HG03442 (cell line): ENCODE measurements around the gene LINC00237.

Source experiments
- ATAC-seq: cut with Tn5 transposase; IDR thresholded peaks from one replicate; pipeline ENCODE4 v1.9.1; 2021; ENCODE audit warnings: mild to moderate bottlenecking, moderate library complexity; ENCODE audit not compliant: unreplicated experiment

Gene LINC00237

GRCh38 chr20:21125849-21126580 lies 19.9 kb upstream of the LINC00237 start, which contains the start of gene KIZ:
TSS of gene KIZ (plus strand) at chr20:21126082. CDS start at chr20:21126116, 34 bp downstream.
- ATAC-seq, result peak; percentile 96

GRCh38 chr20:21125072-21125848 lies 19.1 kb upstream of the LINC00237 start:
- peak; percentile 7 for ATAC-seq

- no peak for ATAC-seq
Observed at GRCh38 chr20:21124190-21124589, 18.0 kb upstream of the LINC00237 start.

- no peak for ATAC-seq
Observed at GRCh38 chr20:21118782-21119181, 12.6 kb upstream of the LINC00237 start.

- ATAC-seq, result no peak
Observed at GRCh38 chr20:21118138-21118537, 12.0 kb upstream of the LINC00237 start.

GRCh38 chr20:21117521-21117920 lies 11.4 kb upstream of the LINC00237 start:
- no peak for ATAC-seq

- ATAC-seq, result no peak
Observed at GRCh38 chr20:21114584-21114983, 8.4 kb upstream of the LINC00237 start.

GRCh38 chr20:21113697-21114096 lies 7.5 kb upstream of the LINC00237 start:
- no peak for ATAC-seq

GRCh38 chr20:21111416-21111815 lies 5.3 kb upstream of the LINC00237 start:
- no peak for ATAC-seq

GRCh38 chr20:21110811-21111210 lies 4.7 kb upstream of the LINC00237 start:
- ATAC-seq, result no peak

GRCh38 chr20:21109144-21109543 lies 3.0 kb upstream of the LINC00237 start:
- ATAC-seq, result no peak

- ATAC-seq, result no peak
Observed at GRCh38 chr20:21105429-21106170, 558 bp downstream of the LINC00237 start.

- ATAC-seq, result no peak
Observed at GRCh38 chr20:21104921-21105320, 1.2 kb downstream of the LINC00237 start.

- ATAC-seq, result no peak
Observed at GRCh38 chr20:21104466-21104761, 1.7 kb downstream of the LINC00237 start.

GRCh38 chr20:21103582-21104465 lies 2.3 kb downstream of the LINC00237 start:
- no peak for ATAC-seq

GRCh38 chr20:21102603-21103311 lies 3.4 kb downstream of the LINC00237 start:
- ATAC-seq, result peak; percentile 37

- no peak for ATAC-seq
Observed at GRCh38 chr20:21101932-21102575, 4.1 kb downstream of the LINC00237 start.

- ATAC-seq, result no peak
Observed at GRCh38 chr20:21101453-21101931, 4.7 kb downstream of the LINC00237 start.
